D341Med (cell line): Measurements from ENCODE around the gene CDH13.

Source experiments
- DNase-seq: peaks from one replicate; pipeline ENCODE4 v3.0.0; 2012; ENCODE audit warnings: low spot score

CDH13 gene

GRCh38 chr16:83356266-83356665 is 729.5 kb downstream of the CDH13 start:
- DNase-seq: peak; percentile 45

- no peak for DNase-seq
Observed at GRCh38 chr16:83356986-83357385, 730.2 kb downstream of the CDH13 start.

DNA sequence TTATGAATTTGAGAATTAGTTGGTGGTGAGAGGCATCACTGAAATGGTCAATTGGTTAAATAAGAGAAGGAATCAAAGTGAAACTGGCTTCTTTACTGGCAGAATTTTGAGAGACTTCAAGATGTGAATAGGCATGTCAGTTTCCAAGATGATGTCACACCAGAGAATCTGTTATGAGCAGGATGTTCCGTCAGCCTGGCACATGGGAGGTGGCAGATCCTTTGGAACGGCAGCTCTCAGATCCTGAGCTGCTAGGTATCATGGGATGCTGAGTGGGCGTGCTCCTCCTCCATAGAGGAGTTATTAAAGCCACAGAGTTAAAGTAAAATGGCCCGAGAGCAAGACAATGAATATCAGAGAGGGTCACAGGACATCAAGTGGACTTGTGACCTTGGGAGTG is 736.8 kb downstream of the CDH13 start:
- DNase-seq: no peak

DNA sequence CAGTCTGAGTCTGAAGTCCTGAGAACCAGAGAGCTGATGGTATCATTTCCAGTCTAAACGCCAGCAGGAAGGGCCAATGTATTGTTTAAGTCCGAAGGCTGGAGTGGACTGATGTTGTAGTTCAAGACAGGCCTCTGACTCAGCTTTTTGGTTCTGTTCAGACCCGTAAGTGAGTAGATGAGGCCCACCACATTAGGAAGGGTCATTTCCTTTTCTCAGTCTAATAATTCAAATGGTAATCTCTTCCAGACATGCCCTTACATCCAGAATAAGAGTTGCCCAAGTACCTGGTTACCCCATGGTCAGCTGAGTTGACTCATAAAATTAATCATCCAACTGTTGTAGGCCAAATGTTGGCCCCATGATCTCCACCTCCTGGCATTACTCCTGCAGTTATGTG is 738.4 kb downstream of the CDH13 start:
- DNase-seq: no peak

GRCh38 chr16:83366228-83366627 is 739.5 kb downstream of the CDH13 start:
- DNase-seq: no peak

- DNase-seq: no peak
Observed at GRCh38 chr16:83374979-83375378, 748.2 kb downstream of the CDH13 start.

- DNase-seq: no peak
Observed at GRCh38 chr16:83389751-83390150, 763.0 kb downstream of the CDH13 start.

GRCh38 chr16:83390759-83391158 is 764.0 kb downstream of the CDH13 start:
- no peak for DNase-seq

DNA sequence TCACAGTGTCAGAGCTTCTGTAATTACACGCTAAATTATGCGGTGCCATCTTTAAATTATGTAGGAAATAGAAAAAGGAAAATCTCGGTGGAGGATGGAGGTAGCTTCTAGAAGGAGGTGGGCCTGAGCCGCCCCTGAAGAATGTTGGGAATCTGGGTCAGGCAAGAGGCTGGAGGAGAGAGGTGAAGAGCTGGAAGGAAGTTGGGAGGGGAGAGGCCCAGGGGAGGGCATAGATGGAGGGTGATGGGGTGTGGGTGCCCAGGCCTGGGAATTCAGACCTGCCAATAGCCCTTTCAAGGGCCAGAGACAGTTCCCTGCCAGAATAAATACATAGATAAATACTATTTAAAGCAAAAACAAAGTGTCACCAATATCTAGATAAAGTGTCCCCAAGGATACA is 766.0 kb downstream of the CDH13 start:
- no peak for DNase-seq

DNA sequence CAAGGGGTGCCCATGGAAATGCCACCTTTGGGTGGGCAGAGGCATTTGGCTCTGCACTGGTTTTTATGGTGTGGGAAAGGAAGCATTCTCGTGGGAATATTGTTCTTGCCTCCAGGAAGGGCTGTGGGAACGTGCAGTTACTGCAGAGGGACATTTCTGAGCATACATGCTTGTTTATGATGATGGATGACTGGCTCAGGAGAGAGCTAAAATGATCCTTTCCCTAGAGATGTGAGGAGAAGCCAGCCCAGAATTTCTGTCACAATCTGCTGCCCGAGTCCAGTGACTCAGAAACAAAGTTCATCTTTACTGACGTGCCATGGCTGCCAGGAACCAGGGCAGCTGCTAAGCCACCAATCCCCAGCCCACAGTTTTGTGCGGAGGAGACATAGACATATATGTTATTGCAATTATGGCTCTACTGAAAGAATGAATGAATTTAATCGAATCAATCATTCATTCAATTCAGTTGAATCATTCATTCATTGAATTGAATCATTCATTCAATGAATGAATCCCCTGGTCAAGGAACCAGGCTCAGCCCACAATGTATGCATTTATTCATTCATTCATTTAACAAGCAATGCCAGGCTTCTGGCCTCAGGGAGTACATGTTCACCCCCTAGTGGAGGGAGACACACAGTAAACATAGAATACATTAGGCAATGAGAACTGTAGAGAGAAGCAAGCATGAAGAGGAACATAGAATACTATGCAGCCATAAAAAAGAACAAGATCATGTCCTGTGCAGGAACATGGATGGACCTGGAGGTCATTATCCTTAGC is 766.6 kb downstream of the CDH13 start:
- DNase-seq: no peak

DNA sequence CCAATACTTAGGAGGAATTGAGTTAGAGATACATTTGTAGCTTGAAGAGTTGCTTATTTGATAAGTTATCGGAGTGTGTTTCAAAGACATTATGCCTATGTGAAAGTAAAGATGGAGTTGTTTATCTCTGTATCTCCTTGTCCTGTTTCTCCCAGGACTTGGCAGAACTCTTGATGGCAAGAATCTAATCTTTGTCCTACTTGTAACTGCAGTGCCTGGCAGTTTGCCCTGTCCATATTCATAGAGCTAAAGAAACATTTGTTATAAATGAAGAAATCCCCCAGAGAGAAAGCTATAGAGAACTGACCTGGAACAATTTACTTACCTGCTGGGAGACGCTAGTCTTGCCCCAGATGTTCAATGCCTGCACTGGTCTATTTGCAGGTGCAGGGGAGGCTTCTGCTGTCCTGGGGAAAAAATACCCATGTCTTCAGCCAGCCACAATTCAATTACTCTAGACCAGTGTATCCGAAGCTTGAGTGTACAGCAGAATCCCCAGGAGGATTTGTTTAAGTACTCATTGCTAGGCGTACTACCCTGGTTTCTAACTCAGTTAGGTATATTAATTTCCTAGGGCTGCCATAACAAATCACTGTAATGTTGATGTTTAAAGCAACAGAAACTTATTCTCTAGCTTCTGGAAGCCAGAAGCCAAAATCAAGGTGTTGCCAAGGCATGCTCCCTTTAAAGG is 771.0 kb downstream of the CDH13 start:
- no peak for DNase-seq

DNA sequence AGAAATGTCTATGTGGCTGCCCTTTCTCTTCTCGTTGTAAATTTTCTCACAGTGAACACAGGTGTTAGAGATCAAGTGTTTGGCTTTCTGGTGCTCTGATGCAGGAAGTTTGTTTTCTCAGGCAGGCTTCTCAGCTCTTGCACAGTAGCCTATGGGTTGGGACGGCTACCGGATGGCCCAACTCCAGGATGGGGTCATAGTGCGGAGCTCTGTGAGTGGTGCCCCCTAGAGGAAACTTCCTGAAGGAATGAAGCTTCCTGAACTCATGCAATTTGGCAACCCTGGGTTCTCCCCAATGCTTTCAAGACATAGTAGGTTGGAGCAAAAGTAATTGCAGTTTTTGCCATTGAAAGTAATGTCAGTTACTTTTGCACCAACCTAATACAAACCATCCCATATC is 773.5 kb downstream of the CDH13 start:
- no peak for DNase-seq

DNA sequence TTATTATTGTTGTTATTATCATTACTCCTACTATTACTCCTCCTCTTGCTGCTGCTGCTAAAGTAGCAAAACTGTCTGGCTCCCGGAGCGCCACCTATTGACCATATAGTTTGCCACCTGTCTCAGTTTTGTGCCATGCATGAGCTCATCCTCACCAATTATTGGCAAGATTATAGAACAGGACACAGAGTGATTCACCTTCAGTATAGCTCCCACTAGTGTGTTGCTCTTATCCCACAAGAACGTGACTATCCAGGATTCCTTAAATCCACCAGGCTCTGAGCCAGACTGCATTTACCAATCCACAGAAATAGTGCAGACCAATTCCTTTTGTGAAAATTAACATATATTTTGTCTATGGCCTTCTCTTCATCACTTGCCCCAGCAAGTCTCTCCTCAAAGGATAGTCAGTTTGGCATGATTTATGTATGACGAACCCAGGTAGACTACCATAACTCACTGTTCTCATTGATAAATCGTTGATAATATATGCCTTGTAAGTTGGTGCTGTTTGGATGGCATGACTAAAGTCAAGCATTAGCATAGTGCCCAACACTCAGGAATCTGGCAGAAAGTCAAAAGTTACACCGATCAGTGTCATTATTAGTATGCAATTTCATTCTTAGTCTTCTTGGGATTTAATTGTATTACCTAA is 775.5 kb downstream of the CDH13 start:
- no peak for DNase-seq

GRCh38 chr16:83402967-83403366 is 776.2 kb downstream of the CDH13 start:
- no peak for DNase-seq

DNA sequence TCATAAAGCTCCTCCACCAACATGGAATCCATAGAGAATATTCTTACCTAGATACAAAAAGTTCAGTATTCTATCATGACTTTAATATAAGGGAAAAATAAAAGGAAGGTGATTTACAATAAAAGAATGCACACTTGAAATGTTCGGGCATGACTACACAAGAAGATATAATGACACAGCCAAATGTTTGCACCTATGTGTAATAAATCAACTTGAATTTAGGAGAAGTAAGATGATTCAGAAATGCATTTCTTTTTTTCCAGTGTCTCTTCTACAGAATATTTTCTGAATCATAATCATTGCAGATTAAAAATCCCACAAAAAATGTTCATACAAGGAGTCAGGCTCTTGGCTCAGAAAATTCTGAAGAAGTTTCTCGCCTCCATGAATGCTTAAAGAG is 777.0 kb downstream of the CDH13 start:
- DNase-seq: no peak

- DNase-seq: no peak
Observed at GRCh38 chr16:83404261-83404660, 777.5 kb downstream of the CDH13 start.

GRCh38 chr16:83407928-83408327 is 781.2 kb downstream of the CDH13 start:
- DNase-seq: no peak

DNA sequence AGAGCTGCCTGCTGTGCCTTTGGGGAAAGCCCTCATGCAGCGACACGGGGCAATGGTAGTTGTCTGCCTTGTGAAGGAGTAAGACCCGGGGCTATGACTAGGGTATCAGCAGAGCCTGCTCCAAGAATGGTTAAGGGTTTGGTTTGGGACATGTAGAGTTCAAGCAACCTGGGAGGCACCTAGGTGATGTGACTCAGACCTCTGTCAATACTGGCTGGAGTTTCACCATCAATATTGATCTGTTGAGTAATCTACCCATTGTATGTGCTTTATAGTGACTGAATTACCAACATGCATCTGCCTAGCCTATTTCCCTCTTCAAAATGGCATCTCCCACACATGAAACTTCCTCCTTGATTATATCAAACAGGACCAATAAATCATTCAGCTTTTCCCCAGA is 782.6 kb downstream of the CDH13 start:
- DNase-seq: no peak

- DNase-seq: no peak
Observed at GRCh38 chr16:83418565-83418964, 791.8 kb downstream of the CDH13 start.

- no peak for DNase-seq
Observed at GRCh38 chr16:83420206-83420760, 793.5 kb downstream of the CDH13 start.

DNA sequence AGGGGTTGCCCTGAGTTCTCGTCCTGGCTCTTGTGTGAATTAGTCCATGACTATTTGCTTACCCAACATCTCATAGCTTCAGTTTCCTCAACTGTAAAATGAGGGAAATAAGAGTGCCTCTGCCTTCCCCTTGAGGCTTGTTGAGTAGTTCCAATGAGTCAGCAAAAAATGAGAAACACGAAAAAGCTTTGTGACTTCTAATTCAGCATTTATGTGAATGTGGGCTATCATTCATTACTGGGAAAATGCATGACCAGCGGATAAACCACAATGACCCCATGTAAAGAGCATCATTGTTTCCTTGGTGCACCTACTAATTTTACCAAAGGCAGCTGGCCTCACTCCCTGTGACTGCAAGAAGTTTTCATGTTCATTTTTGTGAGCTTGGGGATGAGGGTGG is 806.4 kb downstream of the CDH13 start:
- no peak for DNase-seq

GRCh38 chr16:83437036-83437435 is 810.3 kb downstream of the CDH13 start:
- no peak for DNase-seq

DNA sequence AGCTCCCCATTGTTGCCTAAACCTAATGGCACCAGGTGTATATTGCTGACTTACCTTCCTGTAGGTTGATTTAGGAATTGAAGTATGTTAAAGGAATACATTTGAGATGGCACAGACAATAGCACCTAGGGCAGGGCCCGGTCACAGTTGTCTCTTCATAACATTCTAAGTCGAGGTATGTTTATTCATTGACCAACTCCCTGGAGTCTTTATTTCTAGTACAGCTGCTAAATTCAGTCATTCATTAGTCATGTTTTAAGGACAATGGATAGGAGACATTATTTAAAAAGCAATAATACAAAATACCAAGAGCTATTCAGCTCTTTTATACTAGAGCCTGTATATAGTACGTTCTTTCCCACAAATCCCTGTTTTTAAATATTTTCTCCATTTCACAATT is 811.6 kb downstream of the CDH13 start:
- DNase-seq: no peak
